Ishikawa (cell line): Measurements from ENCODE around the gene PIH1D1.

Source experiments
- CEBPB ChIP-seq: IDR thresholded peaks from 2 replicates; pipeline ENCODE4 v1.6.1; 2012
- CREB1 ChIP-seq: IDR thresholded peaks from 2 replicates; pipeline ENCODE4 v1.6.1; 2012; ENCODE audit warnings: low read depth
- EGR1 ChIP-seq: IDR thresholded peaks from 2 replicates; pipeline ENCODE4 v1.6.1; 2012
- EP300 ChIP-seq: IDR thresholded peaks from 2 replicates; pipeline ENCODE4 v1.6.1; 2012; ENCODE audit warnings: borderline replicate concordance
- FOXM1 ChIP-seq: IDR thresholded peaks from 2 replicates; pipeline ENCODE4 v1.6.1; 2012; ENCODE audit warnings: low read depth, borderline replicate concordance
- NFIC ChIP-seq: IDR thresholded peaks from 2 replicates; pipeline ENCODE4 v1.6.1; 2012
- RAD21 ChIP-seq: IDR thresholded peaks from 2 replicates; pipeline ENCODE4 v1.6.1; 2012; ENCODE audit warnings: low read depth
- TAF1 ChIP-seq: IDR thresholded peaks from 2 replicates; pipeline ENCODE4 v1.6.1; 2012; ENCODE audit warnings: low read depth, mild to moderate bottlenecking
- TCF12 ChIP-seq: IDR thresholded peaks from 2 replicates; pipeline ENCODE4 v1.6.1; 2012; ENCODE audit warnings: low read depth
- TEAD4 ChIP-seq: IDR thresholded peaks from 2 replicates; pipeline ENCODE4 v1.6.1; 2012
- YY1 ChIP-seq: IDR thresholded peaks from 2 replicates; pipeline ENCODE4 v1.6.1; 2012; ENCODE audit warnings: low read depth
- ZBTB7A ChIP-seq: IDR thresholded peaks from 2 replicates; pipeline ENCODE4 v1.6.1; 2012; ENCODE audit warnings: low read depth
- TF ChIP-seq, protein P1 (sequence below): IDR thresholded peaks from 2 replicates; pipeline ENCODE4 v1.6.1; 2012; ENCODE audit warnings: low read depth, mild to moderate bottlenecking
- TF ChIP-seq, protein P2 (sequence below): IDR thresholded peaks from 2 replicates; pipeline ENCODE4 v1.6.1; 2012

DNA sequence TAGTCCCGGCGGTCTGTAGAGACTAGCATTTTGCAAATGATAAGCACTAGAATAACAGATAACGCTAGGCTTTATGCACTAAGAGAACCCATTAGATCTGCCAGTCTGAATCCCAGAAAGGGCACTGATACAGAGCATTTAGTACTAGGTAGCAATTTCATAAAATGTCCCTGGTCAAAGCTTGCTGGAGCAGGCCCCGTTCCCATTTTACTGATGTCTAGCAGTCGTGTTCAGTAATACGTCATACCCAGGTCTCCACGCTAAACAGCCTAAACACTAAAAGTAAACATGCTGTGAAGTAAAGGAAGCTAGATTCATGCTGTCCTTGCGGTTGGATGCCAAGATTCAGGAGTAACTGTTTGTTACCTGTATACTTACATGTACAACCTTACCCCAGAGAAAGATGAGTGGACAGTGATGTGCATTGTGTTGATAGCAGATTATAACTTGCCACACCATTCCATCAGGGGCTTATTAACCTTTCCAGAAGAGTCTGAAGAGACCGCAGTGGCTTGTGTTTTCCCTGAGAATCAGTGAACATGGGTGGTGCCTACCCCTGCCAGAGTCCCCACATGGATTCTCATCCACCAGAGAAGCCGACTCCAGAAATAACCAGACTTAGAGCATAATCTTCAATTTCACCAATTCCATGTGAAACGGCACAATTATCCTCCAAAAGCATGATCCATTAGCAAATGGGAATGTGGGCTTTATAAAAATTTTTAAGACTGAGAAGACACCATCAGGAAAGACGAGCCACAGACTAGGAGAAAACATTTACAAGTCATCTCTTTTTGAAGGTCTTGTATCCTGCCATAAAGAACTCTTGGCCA is 41.2 kb upstream of the PIH1D1 start:
- TF ChIP-seq ZBTB7A: no peak
- 0 out of 2 replicates have a peak, but pooled peaks have one; percentile 6 for TF ChIP-seq EP300
- no peak for TF ChIP-seq TEAD4
- no peak for TF ChIP-seq RAD21
- no peak for TF ChIP-seq TCF12
- TF ChIP-seq TAF1: no peak
- no peak for TF ChIP-seq CREB1
- TF ChIP-seq NFIC: peak; percentile 23; the same call in 1 of the 2 replicates
- TF ChIP-seq, protein P1, sequence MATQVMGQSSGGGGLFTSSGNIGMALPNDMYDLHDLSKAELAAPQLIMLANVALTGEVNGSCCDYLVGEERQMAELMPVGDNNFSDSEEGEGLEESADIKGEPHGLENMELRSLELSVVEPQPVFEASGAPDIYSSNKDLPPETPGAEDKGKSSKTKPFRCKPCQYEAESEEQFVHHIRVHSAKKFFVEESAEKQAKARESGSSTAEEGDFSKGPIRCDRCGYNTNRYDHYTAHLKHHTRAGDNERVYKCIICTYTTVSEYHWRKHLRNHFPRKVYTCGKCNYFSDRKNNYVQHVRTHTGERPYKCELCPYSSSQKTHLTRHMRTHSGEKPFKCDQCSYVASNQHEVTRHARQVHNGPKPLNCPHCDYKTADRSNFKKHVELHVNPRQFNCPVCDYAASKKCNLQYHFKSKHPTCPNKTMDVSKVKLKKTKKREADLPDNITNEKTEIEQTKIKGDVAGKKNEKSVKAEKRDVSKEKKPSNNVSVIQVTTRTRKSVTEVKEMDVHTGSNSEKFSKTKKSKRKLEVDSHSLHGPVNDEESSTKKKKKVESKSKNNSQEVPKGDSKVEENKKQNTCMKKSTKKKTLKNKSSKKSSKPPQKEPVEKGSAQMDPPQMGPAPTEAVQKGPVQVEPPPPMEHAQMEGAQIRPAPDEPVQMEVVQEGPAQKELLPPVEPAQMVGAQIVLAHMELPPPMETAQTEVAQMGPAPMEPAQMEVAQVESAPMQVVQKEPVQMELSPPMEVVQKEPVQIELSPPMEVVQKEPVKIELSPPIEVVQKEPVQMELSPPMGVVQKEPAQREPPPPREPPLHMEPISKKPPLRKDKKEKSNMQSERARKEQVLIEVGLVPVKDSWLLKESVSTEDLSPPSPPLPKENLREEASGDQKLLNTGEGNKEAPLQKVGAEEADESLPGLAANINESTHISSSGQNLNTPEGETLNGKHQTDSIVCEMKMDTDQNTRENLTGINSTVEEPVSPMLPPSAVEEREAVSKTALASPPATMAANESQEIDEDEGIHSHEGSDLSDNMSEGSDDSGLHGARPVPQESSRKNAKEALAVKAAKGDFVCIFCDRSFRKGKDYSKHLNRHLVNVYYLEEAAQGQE: no peak
- TF ChIP-seq, protein P2, sequence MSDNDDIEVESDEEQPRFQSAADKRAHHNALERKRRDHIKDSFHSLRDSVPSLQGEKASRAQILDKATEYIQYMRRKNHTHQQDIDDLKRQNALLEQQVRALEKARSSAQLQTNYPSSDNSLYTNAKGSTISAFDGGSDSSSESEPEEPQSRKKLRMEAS: no peak
- TF ChIP-seq YY1: no peak
- no peak for TF ChIP-seq CEBPB
- no peak for TF ChIP-seq FOXM1
- no peak for TF ChIP-seq EGR1
